ACHN (cell line): ENCODE measurements around the gene IL1RL1.
"Not testable (repeated sequence)": the region's sequence is repeated elsewhere in the genome, so short reads cannot be mapped to it uniquely, and the experiment has no call there.

Source experiments
- DNase-seq: peaks from one replicate; pipeline ENCODE4 v3.0.0-alpha.2; 2015
- in situ Hi-C: cut with HindIII; loops from 2 replicates; pipeline ENCODE4 v1.10.0; 2017; ENCODE audit warnings: low sequenced_read_pairs, low pct_ligation_motif_present, low pct_unique_long_range_greater_than_20kb

Gene IL1RL1

GRCh38 chr2:102318437-102318836 is 7.1 kb downstream of the IL1RL1 start:
- in situ Hi-C loops: no loop called here

GRCh38 chr2:102321941-102322719 is 10.8 kb downstream of the IL1RL1 start:
- DNase-seq: no peak
- in situ Hi-C loops: no loop called here

More at GRCh38 chr2:102318437-102318836, 7.1 kb downstream of the IL1RL1 start:
- DNase-seq: no peak

DNA sequence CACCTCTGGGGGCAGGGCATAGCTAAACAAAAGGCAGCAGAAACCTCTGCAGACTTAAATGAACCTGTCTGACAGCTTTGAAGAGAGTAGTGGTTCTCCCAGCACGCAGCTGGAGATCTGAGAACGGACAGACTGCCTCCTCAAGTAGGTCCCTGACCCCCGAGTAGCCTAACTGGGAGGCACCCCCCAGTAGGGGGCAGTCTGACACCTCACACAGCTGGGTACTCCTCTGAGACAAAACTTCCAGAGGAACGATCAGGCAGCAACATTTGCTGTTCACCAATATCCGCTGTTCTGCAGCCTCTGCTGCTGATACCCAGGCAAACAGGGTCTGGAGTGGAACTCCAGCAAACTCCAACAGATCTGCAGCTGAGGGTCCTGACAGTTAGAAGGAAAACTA is 13.6 kb downstream of the IL1RL1 start:
- DNase-seq, in situ Hi-C loops: not testable (repeated sequence)

- in situ Hi-C loops: no loop called here
These were observed 20.1 kb downstream of the IL1RL1 start for GRCh38 chr2:102331311-102331980.

DNA sequence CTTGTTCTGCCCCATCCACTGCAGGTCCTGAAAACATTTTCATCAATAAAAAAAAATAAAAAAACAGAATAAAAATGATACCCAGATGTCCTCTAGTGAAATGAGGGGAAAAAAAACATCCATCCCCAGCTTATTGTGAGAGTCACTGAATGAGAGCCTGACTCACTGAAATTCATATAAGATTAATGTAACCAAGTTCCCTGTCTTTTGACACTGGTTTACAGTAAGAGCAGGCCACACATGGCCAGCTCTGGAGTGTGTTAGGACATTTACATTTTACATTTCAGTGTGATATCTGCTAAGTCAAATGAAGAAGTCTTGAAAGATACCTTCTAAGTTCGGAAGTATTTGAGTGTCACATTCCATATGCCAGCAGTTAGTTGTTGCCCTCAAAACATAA is 23.1 kb downstream of the IL1RL1 start:
- in situ Hi-C loops: no loop called here
- DNase-seq: no peak

More at GRCh38 chr2:102331311-102331980, 20.1 kb downstream of the IL1RL1 start:
- DNase-seq: no peak

GRCh38 chr2:102335871-102336366 is 24.6 kb downstream of the IL1RL1 start:
- in situ Hi-C loops: no loop called here
- DNase-seq: no peak

GRCh38 chr2:102336502-102336945 is 25.2 kb downstream of the IL1RL1 start:
- in situ Hi-C loops: no loop called here
- no peak for DNase-seq

DNA sequence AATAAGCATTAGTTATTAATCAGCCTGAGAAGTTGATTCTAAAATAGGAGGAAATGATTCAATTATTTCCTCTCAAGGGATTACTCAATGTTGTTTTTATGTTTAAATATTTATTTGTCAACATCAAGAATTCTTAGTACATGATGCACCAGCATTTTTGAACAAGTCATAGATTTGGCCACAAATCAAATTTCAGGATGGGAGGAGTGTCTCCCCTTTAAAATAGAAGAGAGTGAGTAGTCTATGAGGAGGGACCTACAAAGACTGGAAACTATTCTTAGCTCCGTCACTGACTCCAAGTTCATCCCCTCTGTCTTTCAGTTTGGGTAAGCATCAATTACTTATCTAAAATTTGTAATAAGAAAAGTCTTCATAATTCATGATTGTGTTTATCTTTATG is 25.6 kb downstream of the IL1RL1 start:
- in situ Hi-C loops: no loop called here
- no peak for DNase-seq

- in situ Hi-C loops: no loop called here
- no peak for DNase-seq
These were observed 26.4 kb downstream of the IL1RL1 start for GRCh38 chr2:102337481-102338386.

GRCh38 chr2:102340778-102341177 is 29.4 kb downstream of the IL1RL1 start:
- in situ Hi-C loops: no loop called here
- DNase-seq: no peak

DNA sequence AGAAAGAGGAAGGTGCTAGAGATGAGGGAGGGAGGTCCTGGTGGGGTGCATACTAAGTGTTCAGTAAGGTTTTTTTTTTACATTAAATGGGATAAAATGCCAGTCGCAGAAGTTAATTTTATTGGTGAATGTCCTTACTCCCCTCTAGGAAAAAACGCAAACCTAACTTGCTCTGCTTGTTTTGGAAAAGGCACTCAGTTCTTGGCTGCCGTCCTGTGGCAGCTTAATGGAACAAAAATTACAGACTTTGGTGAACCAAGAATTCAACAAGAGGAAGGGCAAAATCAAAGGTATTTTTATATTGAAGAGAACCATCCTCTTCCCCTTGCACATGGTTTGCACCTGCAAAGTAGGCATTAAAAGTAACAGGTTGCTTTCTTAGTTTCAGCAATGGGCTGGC is 31.5 kb downstream of the IL1RL1 start:
- in situ Hi-C loops: no loop called here
- DNase-seq: no peak

GRCh38 chr2:102344397-102344796 is 33.0 kb downstream of the IL1RL1 start:
- no peak for DNase-seq
- in situ Hi-C loops: no loop called here

DNA sequence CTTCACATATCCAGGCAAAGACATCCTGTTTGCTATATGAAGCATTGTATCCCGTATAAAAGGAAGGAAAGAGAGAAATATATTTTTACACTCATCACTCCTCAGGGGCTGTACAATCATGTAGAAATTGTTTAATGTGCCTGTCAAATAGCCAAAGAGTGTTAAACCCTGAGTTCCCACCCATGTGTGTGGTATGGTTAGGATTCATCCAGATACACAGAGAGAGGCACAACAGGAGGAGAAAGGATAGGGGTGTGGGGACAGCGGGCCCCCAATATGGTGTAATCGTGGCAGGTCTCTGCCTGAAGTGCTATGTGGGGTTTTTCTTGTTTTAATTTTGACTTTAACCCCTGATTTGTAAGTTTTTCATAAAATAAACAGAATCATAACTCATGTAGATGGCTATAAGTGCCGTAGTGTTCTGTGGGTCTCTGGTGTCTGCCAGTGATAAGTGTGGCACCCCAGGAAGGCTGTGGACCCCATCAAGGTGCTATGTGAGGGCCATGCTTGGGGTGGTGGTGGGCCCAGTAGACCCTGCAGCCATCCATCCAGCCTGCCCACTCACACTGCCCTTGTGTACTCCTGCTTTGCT is 34.1 kb downstream of the IL1RL1 start:
- in situ Hi-C loops: no loop called here
- no peak for DNase-seq

DNA sequence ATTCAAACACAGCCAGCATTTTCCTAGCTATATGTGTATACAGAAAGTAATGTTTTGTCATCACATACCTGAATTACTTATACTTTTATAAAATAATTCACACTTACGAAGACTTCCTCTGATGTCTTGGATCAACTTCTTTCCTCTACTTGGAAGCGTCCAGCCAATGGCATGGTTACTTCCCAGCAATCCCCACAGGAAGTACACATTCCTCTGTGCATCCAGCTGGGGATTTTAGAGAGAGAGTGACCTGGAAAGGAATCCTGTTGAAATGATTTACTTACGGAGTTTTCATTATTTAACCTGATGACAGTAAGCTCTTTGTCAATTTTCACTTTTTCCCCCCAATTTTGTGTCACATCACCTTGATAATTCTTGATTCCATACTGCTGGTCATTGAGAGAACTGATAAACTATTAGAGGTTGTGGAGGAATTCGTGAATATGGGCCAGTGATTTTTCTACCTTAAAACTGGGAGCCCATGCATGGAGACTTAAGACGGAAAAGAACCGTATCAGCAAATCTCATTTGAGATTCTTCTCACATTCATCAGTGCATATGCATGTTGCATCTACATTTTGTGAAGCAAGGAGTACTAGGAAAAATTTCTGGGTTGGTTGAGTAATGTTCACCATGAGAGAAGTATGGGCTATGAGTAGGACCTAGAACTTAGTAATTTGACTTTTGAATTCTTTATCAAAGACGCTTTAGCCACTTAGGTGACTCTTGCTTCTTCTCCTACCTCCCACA is 35.2 kb downstream of the IL1RL1 start:
- DNase-seq: no peak
- in situ Hi-C loops: no loop called here

DNA sequence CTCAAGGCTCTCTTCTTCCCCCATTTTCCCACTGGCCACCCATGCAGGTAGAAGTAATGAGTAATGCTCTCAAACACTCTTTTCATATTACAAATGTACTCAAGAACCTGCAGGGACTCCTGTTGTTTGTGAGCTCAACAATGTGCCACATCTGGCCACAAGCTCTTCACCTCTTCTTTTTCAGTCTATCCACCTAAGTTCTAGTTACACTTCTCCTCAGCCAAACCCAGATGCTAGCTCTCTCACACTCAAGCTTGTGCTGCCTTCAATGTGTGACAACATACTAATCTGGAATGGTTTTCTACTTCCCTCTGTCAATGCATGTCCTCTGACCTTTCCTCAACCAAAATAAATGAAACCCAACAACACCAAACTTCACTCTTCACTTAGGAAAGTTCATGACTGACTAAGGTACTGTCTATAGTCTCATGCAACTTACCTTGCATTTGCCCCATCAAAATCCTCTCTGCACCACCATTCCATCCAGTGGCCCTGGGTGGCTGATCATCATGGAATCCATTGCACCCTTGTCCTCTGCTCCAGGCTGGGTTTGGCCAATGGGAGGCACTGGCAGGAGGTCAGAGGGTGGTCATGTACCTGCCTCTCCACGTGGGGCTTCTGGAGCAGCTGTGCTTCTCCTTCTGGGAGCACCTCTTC is 38.9 kb downstream of the IL1RL1 start:
- no peak for DNase-seq
- in situ Hi-C loops: loop anchor here (25.0 kb wide), 1 partner anchor 88 kb away; no protein-coding TSS in a partner anchor

- DNase-seq: peak; percentile 78
- in situ Hi-C loops: loop anchor here (25.0 kb wide), 1 partner anchor 93 kb away; no protein-coding TSS in a partner anchor
These were observed 44.4 kb downstream of the IL1RL1 start, which contains the start of gene IL18R1 for GRCh38 chr2:102355526-102356380. IL18R1 (plus strand) TSS chr2:102355796; CDS start chr2:102362661, 6,865 bp downstream.
